GM21786 (cell line): ENCODE data around the gene HLA-DRA.
A peak's percentile ranks its signal among the peaks of the same experiment; 100 is the strongest.
"Not testable (repeated sequence)": the region's sequence is repeated elsewhere in the genome, so short reads cannot be mapped to it uniquely, and the experiment has no call there.

ENCODE experiments used
- ATAC-seq: cut with Tn5 transposase; IDR thresholded peaks from one replicate; pipeline ENCODE4 v1.9.1; 2021; ENCODE audit not compliant: unreplicated experiment

HLA-DRA gene

DNA sequence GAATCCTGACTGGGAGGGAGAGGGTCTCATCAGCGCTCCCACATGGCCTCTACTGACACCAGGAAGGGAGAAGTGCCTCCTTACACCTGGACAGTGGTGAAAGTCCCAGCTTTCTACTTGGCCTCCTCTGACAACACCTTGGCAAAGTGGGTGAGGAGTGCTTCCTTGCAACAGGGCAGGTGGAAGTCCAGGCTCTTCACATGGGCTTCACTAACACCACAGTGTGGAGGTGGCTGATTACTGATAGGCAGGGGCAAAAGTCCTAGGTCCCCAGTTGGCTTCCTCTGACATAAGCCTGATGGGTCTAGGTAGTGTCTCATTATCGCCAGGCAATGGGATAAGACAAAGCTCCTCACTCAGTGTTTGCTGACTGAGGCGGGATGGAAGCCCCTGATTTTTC is 9.5 kb upstream of the HLA-DRA start:
- no peak for ATAC-seq

GRCh38 chr6:32431142-32431541 is 8.5 kb upstream of the HLA-DRA start:
- ATAC-seq = no peak

- ATAC-seq = no peak
Observed at GRCh38 chr6:32432050-32432450, 7.6 kb upstream of the HLA-DRA start.

DNA sequence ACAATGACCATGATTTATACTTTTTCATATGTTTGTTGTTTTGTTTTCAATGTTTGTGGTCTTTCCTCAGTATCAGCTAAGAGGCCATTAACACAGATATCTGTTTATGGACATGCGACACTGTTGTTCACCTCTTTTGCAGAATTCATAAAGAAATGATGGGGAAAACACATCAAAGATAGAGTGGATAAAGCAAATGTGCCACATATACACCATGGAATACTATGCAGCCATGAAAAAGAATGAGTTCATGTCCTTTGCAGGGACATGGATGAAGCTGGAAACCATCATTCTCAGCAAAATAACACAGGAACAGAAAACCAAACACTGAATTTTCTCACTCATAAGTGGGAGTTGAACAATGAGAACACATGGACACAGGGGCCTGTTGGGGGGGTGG is 5.7 kb upstream of the HLA-DRA start:
- not testable (repeated sequence) for ATAC-seq

DNA sequence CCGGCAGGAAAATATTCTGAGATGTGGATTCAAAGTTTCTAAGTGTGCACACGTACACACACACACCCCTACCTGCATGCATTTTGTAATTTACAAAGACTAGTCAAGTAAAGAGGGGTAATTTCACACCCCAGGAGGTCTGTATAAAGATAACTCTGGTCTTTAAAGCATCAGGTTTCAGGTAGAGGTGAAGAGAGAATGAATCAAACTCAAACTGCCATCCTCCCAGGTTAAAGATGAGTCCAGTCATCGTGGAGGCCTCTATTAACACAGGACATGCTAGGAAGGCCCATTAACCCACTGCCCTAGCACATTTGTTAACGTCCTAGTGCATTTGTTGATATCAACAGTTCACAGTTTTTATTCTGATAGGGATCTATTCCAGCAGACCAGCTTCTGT is 3.5 kb upstream of the HLA-DRA start:
- no peak for ATAC-seq

GRCh38 chr6:32436995-32437836 is 2.5 kb upstream of the HLA-DRA start:
- ATAC-seq = peak; percentile 67

GRCh38 chr6:32439139-32439538 is 548 bp upstream of the HLA-DRA start:
- no peak for ATAC-seq

- no peak for ATAC-seq
Observed at GRCh38 chr6:32442243-32442667, 2.6 kb downstream of the HLA-DRA start.

DNA sequence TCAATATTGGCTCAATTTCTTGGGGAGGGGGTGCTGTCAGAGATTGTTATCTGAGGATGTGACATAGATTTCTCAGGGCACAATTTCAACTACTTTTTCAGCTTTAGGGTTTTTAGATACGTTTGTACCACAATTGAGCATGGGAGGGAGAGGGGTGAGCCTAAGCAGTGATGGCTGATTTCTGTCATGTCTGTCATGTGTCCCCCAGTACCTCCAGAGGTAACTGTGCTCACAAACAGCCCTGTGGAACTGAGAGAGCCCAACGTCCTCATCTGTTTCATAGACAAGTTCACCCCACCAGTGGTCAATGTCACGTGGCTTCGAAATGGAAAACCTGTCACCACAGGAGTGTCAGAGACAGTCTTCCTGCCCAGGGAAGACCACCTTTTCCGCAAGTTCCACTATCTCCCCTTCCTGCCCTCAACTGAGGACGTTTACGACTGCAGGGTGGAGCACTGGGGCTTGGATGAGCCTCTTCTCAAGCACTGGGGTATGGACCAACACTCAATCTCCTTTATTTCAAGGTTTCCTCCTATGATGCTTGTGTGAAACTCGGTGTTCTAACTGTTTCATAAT is 3.4 kb downstream of the HLA-DRA start:
- ATAC-seq = no peak

GRCh38 chr6:32444433-32444832 is 4.7 kb downstream of the HLA-DRA start:
- ATAC-seq = no peak

- no peak for ATAC-seq
Observed at GRCh38 chr6:32445321-32445854, 5.7 kb downstream of the HLA-DRA start.

- ATAC-seq = no peak
Observed at GRCh38 chr6:32447932-32448331, 8.2 kb downstream of the HLA-DRA start.

- no peak for ATAC-seq
Observed at GRCh38 chr6:32449088-32449736, 9.5 kb downstream of the HLA-DRA start.

DNA sequence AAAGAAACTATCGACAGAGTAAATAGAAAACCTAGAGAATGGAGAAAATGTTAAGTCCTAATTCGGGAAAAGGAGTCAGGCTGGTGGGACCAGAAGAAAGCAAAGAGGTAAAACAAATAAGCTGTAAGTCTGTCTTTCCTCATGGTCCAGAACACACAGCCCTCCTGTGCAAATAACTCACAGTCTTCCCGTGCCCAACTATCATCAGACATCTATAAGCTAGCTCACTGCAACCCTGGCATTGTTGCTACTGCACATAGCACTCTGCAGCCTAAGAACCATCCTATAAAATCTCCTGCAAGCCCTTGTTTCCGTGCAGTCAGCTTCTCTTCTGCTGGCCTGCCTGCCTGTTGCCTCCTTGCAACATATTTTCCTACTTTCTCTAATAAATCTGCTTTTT is 17.4 kb downstream of the HLA-DRA start:
- no peak for ATAC-seq

- ATAC-seq = no peak
Observed at GRCh38 chr6:32459781-32460424, 20.2 kb downstream of the HLA-DRA start.

- no peak for ATAC-seq
Observed at GRCh38 chr6:32460528-32460927, 20.8 kb downstream of the HLA-DRA start.

- ATAC-seq = no peak
Observed at GRCh38 chr6:32461493-32461892, 21.8 kb downstream of the HLA-DRA start.

GRCh38 chr6:32462609-32463008 is 22.9 kb downstream of the HLA-DRA start:
- peak; percentile 84 for ATAC-seq

- ATAC-seq = not testable (repeated sequence)
Observed at GRCh38 chr6:32467743-32468503, 28.2 kb downstream of the HLA-DRA start.

DNA sequence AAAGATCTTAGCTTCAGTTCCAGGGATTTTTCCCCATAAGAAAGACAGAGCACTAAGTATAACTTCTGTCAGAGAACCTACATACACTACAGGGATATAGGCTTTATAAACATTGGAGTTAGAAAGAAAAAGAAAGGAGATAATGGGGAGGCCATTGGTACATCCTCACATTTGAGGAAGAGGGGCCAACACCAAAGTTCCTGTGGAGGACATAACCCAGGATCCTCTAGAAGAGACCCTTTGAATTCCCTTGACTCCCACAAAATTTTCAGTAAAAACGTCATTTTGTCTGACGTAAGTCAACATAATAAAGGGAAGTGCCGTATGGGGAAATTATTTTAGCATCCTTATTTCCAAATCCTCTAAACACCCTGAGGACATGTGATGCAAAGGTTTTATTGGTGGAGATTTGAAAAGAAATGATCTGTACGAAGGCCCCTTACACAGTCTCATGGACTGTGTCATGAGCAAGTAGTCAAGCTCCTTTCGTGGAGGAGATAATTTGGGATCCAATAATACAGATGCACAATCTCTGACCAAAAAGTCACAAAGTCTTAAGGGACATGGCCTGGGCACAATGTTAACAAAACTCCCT is 33.2 kb downstream of the HLA-DRA start:
- ATAC-seq = no peak
